ENCODE measurements around the gene KCND3.

Gene KCND3

GRCh38 chr1:111907321-111907720 is 82.1 kb downstream of the KCND3 start:
- Histone ChIP-seq H3K9ac (ENCODE audit: low read depth, low read length, poor library complexity, severe bottlenecking) (no peak overlapping the region), H3K9me3 (ENCODE audit: insufficient read depth, low read depth, low read length) (no peaks in the 10 kb centered on the region), H3K79me2 (ENCODE audit: insufficient read depth, low read length) (no peaks in the 10 kb centered on the region), H4K20me1 (ENCODE audit: insufficient read depth, low read length, poor library complexity, severe bottlenecking) (no peaks in the 10 kb centered on the region), H3K4me3 (ENCODE audit: low read length, poor library complexity, severe bottlenecking) (no peak overlapping the region), H2AFZ (ENCODE audit: low read length) (no peak overlapping the region), H3K36me3 (ENCODE audit: insufficient read depth, low read length) (no peaks in the 10 kb centered on the region), H3K4me1 (ENCODE audit: insufficient read depth, low read length, poor library complexity, severe bottlenecking) (no peaks in the 10 kb centered on the region), H3K4me2 (ENCODE audit: low read depth, low read length, poor library complexity, severe bottlenecking) (no peak overlapping the region), H3K27me3 (ENCODE audit: insufficient read depth, low read length, poor library complexity, severe bottlenecking) (no peaks in the 10 kb centered on the region), H3K9me2 (replicated peaks; ENCODE audit: low read depth, low read length) (no peaks in the 10 kb centered on the region), H3F3A (ENCODE audit: low read depth) (no peaks in the 10 kb centered on the region)
- no peak for TF ChIP-seq CTCF (conservative IDR thresholded peaks at IDR 0.05; ENCODE audit: low read length)
- TF ChIP-seq EZH2phosphoT487 (IDR thresholded peaks at IDR 0.05; ENCODE audit: borderline replicate concordance): no peak

- H3K4me2 ChIP-seq (ENCODE audit: low read depth, low read length, poor library complexity, severe bottlenecking): no peak overlapping the region
- no peak for TF ChIP-seq EZH2phosphoT487 (IDR thresholded peaks at IDR 0.05; ENCODE audit: borderline replicate concordance)
- no peak for TF ChIP-seq CTCF (conservative IDR thresholded peaks at IDR 0.05; ENCODE audit: low read length)
- H3K9me3 ChIP-seq (ENCODE audit: insufficient read depth, low read depth, low read length): no peaks in the 10 kb centered on the region
- no peaks in the 10 kb centered on the region for H3K4me1 ChIP-seq (ENCODE audit: insufficient read depth, low read length, poor library complexity, severe bottlenecking)
- H3K27me3 ChIP-seq (ENCODE audit: insufficient read depth, low read length, poor library complexity, severe bottlenecking): no peaks in the 10 kb centered on the region
- H3F3A ChIP-seq (ENCODE audit: low read depth): no peaks in the 10 kb centered on the region
- H2AFZ ChIP-seq (ENCODE audit: low read length): no peak overlapping the region
- H3K36me3 ChIP-seq (ENCODE audit: insufficient read depth, low read length): no peaks in the 10 kb centered on the region
- no peaks in the 10 kb centered on the region for H3K79me2 ChIP-seq (ENCODE audit: insufficient read depth, low read length)
- H3K9me2 ChIP-seq (replicated peaks; ENCODE audit: low read depth, low read length): no peaks in the 10 kb centered on the region
- no peaks in the 10 kb centered on the region for H4K20me1 ChIP-seq (ENCODE audit: insufficient read depth, low read length, poor library complexity, severe bottlenecking)
- no peak overlapping the region for H3K9ac ChIP-seq (ENCODE audit: low read depth, low read length, poor library complexity, severe bottlenecking)
- H3K4me3 ChIP-seq (ENCODE audit: low read length, poor library complexity, severe bottlenecking): no peak overlapping the region
These were observed 82.7 kb downstream of the KCND3 start for GRCh38 chr1:111906816-111907215.

DNA sequence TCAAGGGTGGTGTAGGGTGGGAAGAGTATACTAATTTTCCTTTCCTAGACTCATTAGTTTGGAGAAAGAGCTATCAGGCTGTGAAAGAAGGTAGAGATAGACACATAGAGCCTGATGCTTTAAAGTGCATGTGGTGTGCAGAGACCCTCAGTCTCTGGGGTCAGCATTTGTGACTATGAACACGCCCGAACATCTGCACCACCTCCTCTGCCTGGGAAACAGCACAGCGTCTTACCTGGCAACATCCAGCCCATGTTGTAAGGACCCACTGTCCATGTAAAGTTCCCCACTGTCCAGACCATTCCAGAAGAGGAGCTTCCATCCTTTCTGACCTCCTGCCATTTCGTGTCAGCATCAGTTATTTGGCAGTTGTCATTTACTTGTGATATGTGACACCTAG is 83.4 kb downstream of the KCND3 start:
- no peaks in the 10 kb centered on the region for H3K27me3 ChIP-seq (ENCODE audit: insufficient read depth, low read length, poor library complexity, severe bottlenecking)
- no peaks in the 10 kb centered on the region for H3K4me1 ChIP-seq (ENCODE audit: insufficient read depth, low read length, poor library complexity, severe bottlenecking)
- no peak for TF ChIP-seq EZH2phosphoT487 (IDR thresholded peaks at IDR 0.05; ENCODE audit: borderline replicate concordance)
- TF ChIP-seq CTCF (conservative IDR thresholded peaks at IDR 0.05; ENCODE audit: low read length): no peak

More for the DNA sequence above, 83.4 kb downstream of the KCND3 start:
- Histone ChIP-seq H3K4me3 (ENCODE audit: low read length, poor library complexity, severe bottlenecking) (no peak overlapping the region), H3F3A (ENCODE audit: low read depth) (no peaks in the 10 kb centered on the region), H3K36me3 (ENCODE audit: insufficient read depth, low read length) (no peaks in the 10 kb centered on the region), H4K20me1 (ENCODE audit: insufficient read depth, low read length, poor library complexity, severe bottlenecking) (no peaks in the 10 kb centered on the region), H2AFZ (ENCODE audit: low read length) (no peak overlapping the region), H3K9ac (ENCODE audit: low read depth, low read length, poor library complexity, severe bottlenecking) (no peak overlapping the region), H3K9me2 (replicated peaks; ENCODE audit: low read depth, low read length) (no peaks in the 10 kb centered on the region), H3K9me3 (ENCODE audit: insufficient read depth, low read depth, low read length) (no peaks in the 10 kb centered on the region), H3K79me2 (ENCODE audit: insufficient read depth, low read length) (no peaks in the 10 kb centered on the region), H3K4me2 (ENCODE audit: low read depth, low read length, poor library complexity, severe bottlenecking) (no peak overlapping the region)
